OCI-LY7 (cell line): ENCODE measurements around the gene DIPK1C. TPM values are rescaled to one million over a fixed set of nuclear protein-coding genes. Genes with fewer than 3 reads are reported as not detected.

Experiments
- BruUV-seq: library from RNA; stranded (reverse); fragments of 400-500 nt; replicated peaks from 2 replicates; lab custom pipeline; 2021; lab: Mats Ljungman, UMichigan
- CTCF ChIA-PET: fragments of 300-600 bp; sonication (Branson Sonifier 250); formaldehyde crosslinking; loops from one replicate; lab custom pipeline; 2022; ENCODE audit warnings: antibody characterized with exemption; ENCODE audit not compliant: unreplicated experiment; lab: Charles Lee
- POLR2A ChIA-PET: fragments of 300-600 bp; sonication (Branson Sonifier 250); formaldehyde crosslinking; loops from one replicate; lab custom pipeline; 2022; ENCODE audit warnings: antibody characterized with exemption; lab: Charles Lee
- DNase-seq: peaks from one replicate; pipeline ENCODE4 v3.0.0-alpha.2; 2015; ENCODE audit warnings: low spot score
- H2AFZ ChIP-seq: fragments of 200-600 bp; sonication (generic), shearing (Covaris generic); 2 replicates; pipeline ENCODE4 v1.6.1; 2014; ENCODE audit warnings: mild to moderate bottlenecking, antibody characterized with exemption, low read length, moderate library complexity
- H3K27ac ChIP-seq: fragments of 200-600 bp; sonication (generic); 2 replicates; pipeline ENCODE4 v1.5.1; 2014; ENCODE audit warnings: mixed run types, low read depth, mild to moderate bottlenecking, moderate library complexity, low read length, inconsistent platforms; ENCODE audit not compliant: poor library complexity, severe bottlenecking
- H3K36me3 ChIP-seq: fragments of 200-600 bp; sonication (generic); 2 replicates; pipeline ENCODE4 v1.6.1; 2014; ENCODE audit warnings: mild to moderate bottlenecking, antibody characterized with exemption, low read length, moderate library complexity, mixed read lengths; ENCODE audit not compliant: insufficient read depth
- H3K4me1 ChIP-seq: fragments of 200-600 bp; sonication (generic); 2 replicates; pipeline ENCODE4 v1.5.1; 2014; ENCODE audit warnings: mild to moderate bottlenecking, low read length; ENCODE audit not compliant: insufficient read depth, poor library complexity, severe bottlenecking
- H3K4me2 ChIP-seq: fragments of 200-600 bp; sonication (generic); 2 replicates; pipeline ENCODE4 v1.6.1; 2014; ENCODE audit warnings: mild to moderate bottlenecking, low read length
- H3K4me3 ChIP-seq: fragments of 200-600 bp; sonication (generic); 2 replicates; pipeline ENCODE4 v1.5.1; 2014; ENCODE audit warnings: mild to moderate bottlenecking, low read depth, low read length; ENCODE audit not compliant: poor library complexity, severe bottlenecking
- H3K79me2 ChIP-seq: fragments of 200-600 bp; sonication (generic); 2 replicates; pipeline ENCODE4 v1.6.1; 2016; ENCODE audit warnings: low read depth, mild to moderate bottlenecking, low read length, moderate library complexity, mixed read lengths; ENCODE audit not compliant: insufficient read depth
- H3K9me2 ChIP-seq: fragments of 200-600 bp; sonication (generic); 2 replicates; pipeline ENCODE4 v1.6.1; 2016; ENCODE audit warnings: mild to moderate bottlenecking, low read length, mixed read lengths; ENCODE audit not compliant: insufficient read depth
- H3K9me3 ChIP-seq: fragments of 200-600 bp; sonication (generic); 2 replicates; pipeline ENCODE4 v1.6.1; 2014; ENCODE audit warnings: mild to moderate bottlenecking, mixed run types, low read length, mixed read lengths
- H4K20me1 ChIP-seq: fragments of 200-600 bp; sonication (generic); 2 replicates; pipeline ENCODE4 v1.6.1; 2014; ENCODE audit warnings: mild to moderate bottlenecking, antibody characterized with exemption, low read length, moderate library complexity, mixed read lengths; ENCODE audit not compliant: insufficient read depth
- CTCF ChIP-seq: fragments of 200-600 bp; sonication (generic); conservative IDR thresholded peaks from 2 replicates; pipeline ENCODE4 v1.5.1; 2014; ENCODE audit warnings: mild to moderate bottlenecking, antibody characterized with exemption, low read length, moderate library complexity, mixed read lengths
- EZH2phosphoT487 ChIP-seq: fragments of 200-600 bp; sonication (generic); IDR thresholded peaks from 2 replicates; pipeline ENCODE4 v1.6.1; 2018; ENCODE audit warnings: low read depth, borderline replicate concordance, mild to moderate bottlenecking, mixed run types, antibody characterized with exemption, low read length, moderate library complexity, mixed read lengths
- intact Hi-C: fragments of 100-400 bp; cut with micrococcal nuclease; formaldehyde crosslinking; loops from one replicate; pipeline ENCODE4 v1.10.0; 2022; ENCODE audit not compliant: unreplicated experiment
- total RNA-seq, 2 experiments: library from RNA; depleted of rRNA in 1 of 2; stranded (reverse); fragments of >200 nt in 1 of 2; shearing (Covaris generic) in 1 of 2; gene quantifications; 2 replicates each; pipeline ENCODE4 v1.2.3, GENCODE V29; 2014 to 2022

Gene DIPK1C
- total RNA-seq, 2 experiments from 2014 or later, result not detected

- no peak overlapping the region for H3K27ac ChIP-seq
- no peaks in the 10 kb centered on the region for H3K4me1 ChIP-seq
- no peaks in the 10 kb centered on the region for H3K36me3 ChIP-seq
- H3K79me2 ChIP-seq, result no peaks in the 10 kb centered on the region
- CTCF ChIA-PET, result no interaction called here
- no TSS peak for BruUV-seq
- POLR2A ChIA-PET, result no interaction called here
- DNase-seq, result no peak
- no peaks in the 10 kb centered on the region for H4K20me1 ChIP-seq
- no peaks in the 10 kb centered on the region for H3K9me3 ChIP-seq
- intact Hi-C loops, result no loop called here
- H2AFZ ChIP-seq, result no peak overlapping the region
- H3K4me2 ChIP-seq, result no peak overlapping the region
- H3K4me3 ChIP-seq, result no peak overlapping the region
- H3K9me2 ChIP-seq, result no peaks in the 10 kb centered on the region
- TF ChIP-seq EZH2phosphoT487 (no peak), CTCF (no peak)
Measured at GRCh38 chr18:74430806-74431571, 26.1 kb downstream of the DIPK1C start.

- no TSS peak for BruUV-seq
- TF ChIP-seq CTCF, result no peak
- TF ChIP-seq EZH2phosphoT487, result no peak
- Histone ChIP-seq H4K20me1 (no peaks in the 10 kb centered on the region), H3K4me1 (no peaks in the 10 kb centered on the region), H3K27ac (no peak overlapping the region), H3K4me3 (no peak overlapping the region), H3K79me2 (no peaks in the 10 kb centered on the region), H2AFZ (no peak overlapping the region), H3K9me2 (no peaks in the 10 kb centered on the region), H3K36me3 (no peaks in the 10 kb centered on the region), H3K4me2 (no peak overlapping the region), H3K9me3 (no peaks in the 10 kb centered on the region)
- ChIA-PET POLR2A (no interaction called here), CTCF (no interaction called here)
- intact Hi-C loops, result no loop called here
- DNase-seq, result no peak
Measured at GRCh38 chr18:74430231-74430630, 26.9 kb downstream of the DIPK1C start.

- Histone ChIP-seq H3K4me3 (no peak overlapping the region), H3K27ac (no peak overlapping the region), H2AFZ (no peak overlapping the region), H4K20me1 (no peaks in the 10 kb centered on the region), H3K4me1 (no peaks in the 10 kb centered on the region), H3K9me2 (no peaks in the 10 kb centered on the region), H3K79me2 (no peaks in the 10 kb centered on the region), H3K9me3 (no peaks in the 10 kb centered on the region), H3K36me3 (no peaks in the 10 kb centered on the region), H3K4me2 (no peak overlapping the region)
- intact Hi-C loops, result no loop called here
- DNase-seq, result no peak
- ChIA-PET POLR2A (interaction anchor here (0.5 kb wide), 1 partner anchor 1251 kb away, joined by 4 read pairs; no protein-coding TSS in a partner anchor), CTCF (no interaction called here)
- no TSS peak for BruUV-seq
- TF ChIP-seq EZH2phosphoT487, result no peak
- no peak for TF ChIP-seq CTCF
Measured at GRCh38 chr18:74429096-74429495, 28.0 kb downstream of the DIPK1C start.
